Measurements from ENCODE around the gene KCNQ5. TPM values are rescaled to one million over a fixed set of nuclear protein-coding genes. Genes with fewer than 3 reads are reported as not detected.

KCNQ5 gene
- total and polyA plus RNA-seq, 10 of the 15 experiments (the other 5 are each of a cell fraction or from before 2014, with no cell fraction given): 0.60 to 16.2 (median 3.2) TPM

DNA sequence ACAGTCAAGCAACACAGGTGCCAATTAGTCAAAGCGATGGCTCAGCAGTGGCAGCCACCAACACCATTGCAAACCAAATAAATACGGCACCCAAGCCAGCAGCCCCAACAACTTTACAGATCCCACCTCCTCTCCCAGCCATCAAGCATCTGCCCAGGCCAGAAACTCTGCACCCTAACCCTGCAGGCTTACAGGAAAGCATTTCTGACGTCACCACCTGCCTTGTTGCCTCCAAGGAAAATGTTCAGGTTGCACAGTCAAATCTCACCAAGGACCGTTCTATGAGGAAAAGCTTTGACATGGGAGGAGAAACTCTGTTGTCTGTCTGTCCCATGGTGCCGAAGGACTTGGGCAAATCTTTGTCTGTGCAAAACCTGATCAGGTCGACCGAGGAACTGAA, 572.9 kb downstream of the KCNQ5 start:
- Histone ChIP-seq H3K27ac (ENCODE audit: control insufficient read depth, insufficient read depth) (no peak overlapping the region), H3K4me2 (ENCODE audit: control insufficient read depth, insufficient read depth) (no peak overlapping the region), H3K36me3 (ENCODE audit: control insufficient read depth in 2 of 2, insufficient read depth in 2 of 2, low read length in 1 of 2) (no peaks in the 10 kb centered on the region; a peak in 2 of 4 replicates), H3K4me3 (no peak overlapping the region), H3K27me3 (replicated peaks in 1 of 2; ENCODE audit: control insufficient read depth in 2 of 2, insufficient read depth in 2 of 2, low read length in 1 of 2) (no peaks in the 10 kb centered on the region), H2AFZ (ENCODE audit: control insufficient read depth, low read depth, low read length) (no peak overlapping the region), H3K9me3 (replicated peaks; ENCODE audit: control insufficient read depth, insufficient read depth, low read length) (no peaks in the 10 kb centered on the region), H3K79me2 (ENCODE audit: control insufficient read depth, insufficient read depth, low read length) (no peaks in the 10 kb centered on the region), H3K4me1 (ENCODE audit: control insufficient read depth, insufficient read depth, low read length) (no peaks in the 10 kb centered on the region), H3K9ac (ENCODE audit: control insufficient read depth, insufficient read depth, low read length) (no peak overlapping the region), H4K20me1 (ENCODE audit: control insufficient read depth, insufficient read depth) (no peaks in the 10 kb centered on the region)
- intact Hi-C loops (cut with micrococcal nuclease; ENCODE audit: unreplicated experiment) (no loop called here), in situ Hi-C loops (cut with MboI) (no loop called here)
- ChIA-PET CTCF (interaction anchor here (1.2 kb wide), 1 partner anchor 579 kb away, joined by 3 read pairs; no protein-coding TSS in a partner anchor), RAD21 (ENCODE audit: unreplicated experiment) (no interaction called here), POLR2A (no interaction called here), SMC1A (ENCODE audit: uncharacterized antibody, unreplicated experiment) (no interaction called here)
- no peak for DNase-seq (ENCODE audit: low read depth, low spot score)
- BruUV-seq (replicated peaks): no TSS peak
- ATAC-seq: no peak
- TF ChIP-seq, protein P1, sequence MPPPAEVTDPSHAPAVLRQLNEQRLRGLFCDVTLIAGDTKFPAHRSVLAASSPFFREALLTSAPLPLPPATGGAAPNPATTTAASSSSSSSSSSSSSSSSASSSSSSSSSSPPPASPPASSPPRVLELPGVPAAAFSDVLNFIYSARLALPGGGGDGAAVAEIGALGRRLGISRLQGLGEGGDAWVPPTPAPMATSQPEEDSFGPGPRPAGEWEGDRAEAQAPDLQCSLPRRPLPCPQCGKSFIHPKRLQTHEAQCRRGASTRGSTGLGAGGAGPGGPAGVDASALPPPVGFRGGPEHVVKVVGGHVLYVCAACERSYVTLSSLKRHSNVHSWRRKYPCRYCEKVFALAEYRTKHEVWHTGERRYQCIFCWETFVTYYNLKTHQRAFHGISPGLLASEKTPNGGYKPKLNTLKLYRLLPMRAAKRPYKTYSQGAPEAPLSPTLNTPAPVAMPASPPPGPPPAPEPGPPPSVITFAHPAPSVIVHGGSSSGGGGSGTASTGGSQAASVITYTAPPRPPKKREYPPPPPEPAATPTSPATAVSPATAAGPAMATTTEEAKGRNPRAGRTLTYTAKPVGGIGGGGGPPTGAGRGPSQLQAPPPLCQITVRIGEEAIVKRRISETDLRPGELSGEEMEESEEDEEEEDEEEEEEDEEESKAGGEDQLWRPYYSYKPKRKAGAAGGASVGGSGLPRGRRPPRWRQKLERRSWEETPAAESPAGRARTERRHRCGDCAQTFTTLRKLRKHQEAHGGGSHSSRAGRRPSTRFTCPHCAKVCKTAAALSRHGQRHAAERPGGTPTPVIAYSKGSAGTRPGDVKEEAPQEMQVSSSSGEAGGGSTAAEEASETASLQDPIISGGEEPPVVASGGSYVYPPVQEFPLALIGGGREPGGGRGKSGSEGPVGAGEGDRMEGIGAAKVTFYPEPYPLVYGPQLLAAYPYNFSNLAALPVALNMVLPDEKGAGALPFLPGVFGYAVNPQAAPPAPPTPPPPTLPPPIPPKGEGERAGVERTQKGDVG (CRISPR knock-in tag; IDR thresholded peaks at IDR 0.05): no peak
- TF ChIP-seq CBX5 (IDR thresholded peaks at IDR 0.05; ENCODE audit: low read depth) (no peak), TAF1 (IDR thresholded peaks at IDR 0.05; ENCODE audit: borderline replicate concordance, low read depth, low read length) (no peak), FOS (IDR thresholded peaks at IDR 0.05; ENCODE audit: borderline replicate concordance, extremely low read depth, insufficient read length) (no peak), SUPT20H (IDR thresholded peaks at IDR 0.05; ENCODE audit: borderline replicate concordance, control insufficient read depth, low read depth, low read length) (no peak), BCL11A (IDR thresholded peaks at IDR 0.05; ENCODE audit: low read depth, low read length) (no peak), ZSCAN29 (IDR thresholded peaks at IDR 0.05) (no peak), NFIC (IDR thresholded peaks at IDR 0.05; ENCODE audit: low read depth, low read length) (no peak), FOXK2 (IDR thresholded peaks at IDR 0.05) (no peak), BRCA1 (IDR thresholded peaks at IDR 0.05; ENCODE audit: low read depth, low read length) (no peak), GABPA (IDR thresholded peaks at IDR 0.05; ENCODE audit: low read depth) (no peak), MYB (IDR thresholded peaks at IDR 0.05; ENCODE audit: borderline replicate concordance, low read depth, low read length) (no peak), SPI1 (IDR thresholded peaks at IDR 0.05; ENCODE audit: borderline replicate concordance, insufficient read depth, low read depth, low read length) (no peak), CREM (IDR thresholded peaks at IDR 0.05; ENCODE audit: low read depth) (no peak), GATAD2B (conservative IDR thresholded peaks at IDR 0.05; ENCODE audit: low read depth) (no peak), SRF (IDR thresholded peaks at IDR 0.05; ENCODE audit: low read depth in 2 of 2, low read length in 2 of 2) (no peak), IKZF1 (conservative IDR thresholded peaks at IDR 0.05) (no peak)
- TF ChIP-seq, protein P2, sequence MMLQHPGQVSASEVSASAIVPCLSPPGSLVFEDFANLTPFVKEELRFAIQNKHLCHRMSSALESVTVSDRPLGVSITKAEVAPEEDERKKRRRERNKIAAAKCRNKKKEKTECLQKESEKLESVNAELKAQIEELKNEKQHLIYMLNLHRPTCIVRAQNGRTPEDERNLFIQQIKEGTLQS (IDR thresholded peaks at IDR 0.05; ENCODE audit: borderline replicate concordance, extremely low read depth, low read depth, low read length): no peak
- TF ChIP-seq, protein P3, sequence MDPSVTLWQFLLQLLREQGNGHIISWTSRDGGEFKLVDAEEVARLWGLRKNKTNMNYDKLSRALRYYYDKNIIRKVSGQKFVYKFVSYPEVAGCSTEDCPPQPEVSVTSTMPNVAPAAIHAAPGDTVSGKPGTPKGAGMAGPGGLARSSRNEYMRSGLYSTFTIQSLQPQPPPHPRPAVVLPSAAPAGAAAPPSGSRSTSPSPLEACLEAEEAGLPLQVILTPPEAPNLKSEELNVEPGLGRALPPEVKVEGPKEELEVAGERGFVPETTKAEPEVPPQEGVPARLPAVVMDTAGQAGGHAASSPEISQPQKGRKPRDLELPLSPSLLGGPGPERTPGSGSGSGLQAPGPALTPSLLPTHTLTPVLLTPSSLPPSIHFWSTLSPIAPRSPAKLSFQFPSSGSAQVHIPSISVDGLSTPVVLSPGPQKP (IDR thresholded peaks at IDR 0.05; ENCODE audit: low read depth, low read length): no peak
- TF ChIP-seq, protein P4, sequence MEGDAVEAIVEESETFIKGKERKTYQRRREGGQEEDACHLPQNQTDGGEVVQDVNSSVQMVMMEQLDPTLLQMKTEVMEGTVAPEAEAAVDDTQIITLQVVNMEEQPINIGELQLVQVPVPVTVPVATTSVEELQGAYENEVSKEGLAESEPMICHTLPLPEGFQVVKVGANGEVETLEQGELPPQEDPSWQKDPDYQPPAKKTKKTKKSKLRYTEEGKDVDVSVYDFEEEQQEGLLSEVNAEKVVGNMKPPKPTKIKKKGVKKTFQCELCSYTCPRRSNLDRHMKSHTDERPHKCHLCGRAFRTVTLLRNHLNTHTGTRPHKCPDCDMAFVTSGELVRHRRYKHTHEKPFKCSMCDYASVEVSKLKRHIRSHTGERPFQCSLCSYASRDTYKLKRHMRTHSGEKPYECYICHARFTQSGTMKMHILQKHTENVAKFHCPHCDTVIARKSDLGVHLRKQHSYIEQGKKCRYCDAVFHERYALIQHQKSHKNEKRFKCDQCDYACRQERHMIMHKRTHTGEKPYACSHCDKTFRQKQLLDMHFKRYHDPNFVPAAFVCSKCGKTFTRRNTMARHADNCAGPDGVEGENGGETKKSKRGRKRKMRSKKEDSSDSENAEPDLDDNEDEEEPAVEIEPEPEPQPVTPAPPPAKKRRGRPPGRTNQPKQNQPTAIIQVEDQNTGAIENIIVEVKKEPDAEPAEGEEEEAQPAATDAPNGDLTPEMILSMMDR (IDR thresholded peaks at IDR 0.05 in 2 of 3, conservative IDR thresholded peaks at IDR 0.05 in 1 of 3; ENCODE audit: control insufficient read depth in 2 of 3, extremely low read depth in 1 of 3, insufficient read depth in 1 of 3, low read depth in 3 of 3, low read length in 3 of 3): no peak
- no peak for FAIRE-seq
- WGBS (ENCODE audit: insufficient coverage, insufficient replicate concordance, low lambda C conversion rate, missing lambda C conversion rate): 99% methylated on average over 7 of the region's 7 CpGs

Data from GM12878 (cell line).